Activated T-cell treated with anti-CD3 and anti-CD28 coated beads, Interleukin-2, amount 50 U/mL, for 24 hours (primary cell): ENCODE data around the gene MRPL37.

Experiments used
- DNase-seq: peaks from one replicate; pipeline ENCODE4 v3.0.0-alpha.2; 2020
- H3K27ac Mint-ChIP-seq: 2 replicates; pipeline ENCODE4 v1.8.0; 2020; ENCODE audit warnings: mild to moderate bottlenecking, mixed read lengths
- H3K27me3 Mint-ChIP-seq: 2 replicates; pipeline ENCODE4 v1.8.0; 2020; ENCODE audit warnings: mixed read lengths
- H3K36me3 Mint-ChIP-seq: 2 replicates; pipeline ENCODE4 v1.8.0; 2020; ENCODE audit warnings: low read depth, mixed read lengths
- H3K4me1 Mint-ChIP-seq: 2 replicates; pipeline ENCODE4 v1.8.0; 2020; ENCODE audit warnings: low read depth, mixed read lengths
- H3K4me3 Mint-ChIP-seq: 2 replicates; pipeline ENCODE4 v1.8.0; 2020; ENCODE audit warnings: mild to moderate bottlenecking, moderate library complexity, mixed read lengths
- H3K9me3 Mint-ChIP-seq: 2 replicates; pipeline ENCODE4 v1.8.0; 2020; ENCODE audit warnings: mixed read lengths

Gene MRPL37

DNA sequence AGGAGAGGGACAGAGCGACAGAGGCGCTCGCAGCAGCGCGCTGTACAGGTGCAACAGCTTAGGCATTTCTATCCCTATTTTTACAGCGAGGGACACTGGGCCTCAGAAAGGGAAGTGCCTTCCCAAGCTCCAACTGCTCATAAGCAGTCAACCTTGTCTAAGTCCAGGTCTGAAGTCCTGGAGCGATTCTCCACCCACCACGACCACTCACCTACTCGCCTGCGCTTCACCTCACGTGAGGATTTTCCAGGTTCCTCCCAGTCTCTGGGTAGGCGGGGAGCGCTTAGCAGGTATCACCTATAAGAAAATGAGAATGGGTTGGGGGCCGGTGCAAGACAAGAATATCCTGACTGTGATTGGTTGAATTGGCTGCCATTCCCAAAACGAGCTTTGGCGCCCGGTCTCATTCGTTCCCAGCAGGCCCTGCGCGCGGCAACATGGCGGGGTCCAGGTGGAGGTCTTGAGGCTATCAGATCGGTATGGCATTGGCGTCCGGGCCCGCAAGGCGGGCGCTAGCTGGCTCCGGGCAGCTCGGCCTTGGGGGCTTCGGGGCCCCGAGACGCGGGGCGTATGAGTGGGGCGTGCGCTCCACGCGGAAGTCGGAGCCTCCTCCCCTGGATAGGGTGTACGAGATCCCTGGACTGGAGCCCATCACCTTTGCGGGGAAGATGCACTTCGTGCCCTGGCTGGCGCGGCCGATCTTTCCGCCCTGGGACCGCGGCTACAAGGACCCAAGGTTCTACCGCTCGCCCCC is at the start of gene MRPL37, which contains the start of gene CYB5RL:
MRPL37 (plus strand) TSS at position 403 of the 754 bp plus-strand sequence; CDS start at position 480, 77 bp downstream.
CYB5RL (minus strand) TSS at position 266 of the 754 bp plus-strand sequence. CDS start 4,414 bp downstream, outside the sequence.
- Mint-ChIP-seq H3K4me3 (peak within 1 kb of the TSS; percentile 96), H3K9me3 (no peaks in the 10 kb centered on the region), H3K36me3 (peaks cover 54% of the 10 kb centered on the region), H3K4me1 (peaks cover 37% of the 10 kb centered on the region), H3K27me3 (no peaks in the 10 kb centered on the region), H3K27ac (peak within 1 kb of the TSS; percentile 92)
- DNase-seq: peak; percentile 90

DNA sequence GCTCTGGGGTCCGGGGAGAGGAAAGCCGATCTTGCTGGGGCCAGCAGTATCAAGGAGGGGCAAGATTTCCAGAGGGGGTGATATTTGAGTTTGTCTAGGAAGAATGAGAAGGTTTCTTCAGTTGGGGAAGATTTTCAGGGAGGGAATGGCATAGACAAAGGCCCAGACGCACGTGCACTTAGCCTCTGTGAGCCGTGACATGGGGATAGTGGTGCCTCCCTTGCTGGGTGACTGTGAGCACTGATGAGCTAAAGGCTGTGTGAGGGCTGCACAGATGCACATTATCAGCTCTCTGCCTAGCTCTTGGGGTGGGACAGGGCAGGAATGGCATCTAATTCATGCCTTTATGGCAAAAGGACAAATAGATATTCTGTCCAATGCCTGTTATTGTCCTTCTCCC is 49.0 kb upstream of the MRPL37 start:
- no peaks in the 10 kb centered on the region for H3K4me1 Mint-ChIP-seq
- DNase-seq: no peak
- no peaks in the 10 kb centered on the region for H3K36me3 Mint-ChIP-seq
- H3K4me3 Mint-ChIP-seq: no peak overlapping the region
- H3K9me3 Mint-ChIP-seq: no peaks in the 10 kb centered on the region
- no peaks in the 10 kb centered on the region for H3K27me3 Mint-ChIP-seq
- no peak overlapping the region for H3K27ac Mint-ChIP-seq

DNA sequence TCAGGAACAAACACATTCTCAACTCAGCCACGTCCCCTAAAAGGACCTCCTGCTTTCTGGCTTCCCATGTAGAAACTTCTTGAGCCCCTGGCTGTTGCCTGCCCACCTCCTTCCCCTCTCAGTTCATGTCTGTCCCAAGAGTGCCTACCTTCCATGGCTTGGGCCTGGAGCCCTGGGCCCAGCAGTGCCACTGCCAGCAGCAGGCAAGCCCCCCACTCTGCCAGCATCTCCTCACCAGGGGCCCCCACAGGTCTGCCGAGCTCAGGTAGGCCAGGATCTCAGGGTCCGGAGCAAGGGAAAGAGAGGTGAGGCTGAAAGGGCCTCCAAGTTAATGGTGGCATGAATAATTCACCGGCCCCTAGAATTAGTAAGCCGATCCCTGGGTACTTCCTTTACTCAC is 47.3 kb upstream of the MRPL37 start, which contains the start of gene CDCP2:
CDCP2 (minus strand) TSS at position 305 of the 400 bp plus-strand sequence; CDS start at position 227, 78 bp downstream.
- Mint-ChIP-seq H3K36me3 (no peaks in the 10 kb centered on the region), H3K9me3 (no peaks in the 10 kb centered on the region), H3K27me3 (no peaks in the 10 kb centered on the region), H3K27ac (no peak within 1 kb of the TSS), H3K4me1 (no peaks in the 10 kb centered on the region), H3K4me3 (no peak within 1 kb of the TSS)
- DNase-seq: no peak

DNA sequence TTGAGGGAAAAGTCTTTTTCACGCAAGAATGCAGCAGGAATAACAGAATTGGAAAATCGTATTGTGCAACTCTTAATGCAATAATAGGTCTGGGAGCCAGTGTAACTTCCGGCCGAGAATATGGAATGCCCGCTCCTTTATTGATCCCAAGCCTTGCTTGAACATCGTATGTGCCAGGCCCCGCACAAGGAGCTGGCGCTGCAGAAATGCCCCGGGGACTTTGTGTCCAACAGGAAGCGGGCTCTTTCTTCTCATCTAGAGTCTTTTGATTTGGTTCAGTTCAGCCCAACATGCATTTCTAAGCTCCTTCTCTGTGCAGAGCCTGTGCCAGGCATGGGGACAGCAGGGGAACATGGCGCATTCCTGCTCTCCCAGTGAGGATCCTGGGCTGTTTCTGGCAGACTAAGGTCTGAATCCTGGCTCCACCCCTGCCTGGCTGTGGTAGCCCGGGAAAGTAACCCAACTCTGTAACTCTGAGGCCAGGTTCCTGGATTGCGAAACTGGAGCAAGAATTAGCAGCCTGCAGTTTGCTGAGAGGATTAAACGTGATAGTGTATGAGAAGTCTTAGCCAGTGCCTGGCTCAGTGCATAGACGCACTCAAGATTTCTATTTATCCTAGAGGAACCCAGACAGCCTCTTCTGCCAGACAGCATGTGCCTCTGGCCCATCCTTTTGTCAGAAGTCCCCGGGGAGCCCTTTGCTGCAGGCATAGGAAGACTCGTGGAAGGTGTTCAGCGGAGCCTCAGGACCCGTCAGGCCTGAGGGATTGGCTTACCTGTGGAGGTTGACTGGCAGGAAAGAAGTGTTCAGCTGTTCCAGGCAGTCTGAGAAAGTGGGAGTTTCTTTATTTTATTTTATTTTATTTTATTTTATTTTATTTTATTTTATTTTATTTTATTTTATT is 46.2 kb upstream of the MRPL37 start:
- no peaks in the 10 kb centered on the region for H3K36me3 Mint-ChIP-seq
- no peaks in the 10 kb centered on the region for H3K27me3 Mint-ChIP-seq
- no peaks in the 10 kb centered on the region for H3K9me3 Mint-ChIP-seq
- no peak for DNase-seq
- no peak overlapping the region for H3K4me3 Mint-ChIP-seq
- no peak overlapping the region for H3K27ac Mint-ChIP-seq
- no peaks in the 10 kb centered on the region for H3K4me1 Mint-ChIP-seq

DNA sequence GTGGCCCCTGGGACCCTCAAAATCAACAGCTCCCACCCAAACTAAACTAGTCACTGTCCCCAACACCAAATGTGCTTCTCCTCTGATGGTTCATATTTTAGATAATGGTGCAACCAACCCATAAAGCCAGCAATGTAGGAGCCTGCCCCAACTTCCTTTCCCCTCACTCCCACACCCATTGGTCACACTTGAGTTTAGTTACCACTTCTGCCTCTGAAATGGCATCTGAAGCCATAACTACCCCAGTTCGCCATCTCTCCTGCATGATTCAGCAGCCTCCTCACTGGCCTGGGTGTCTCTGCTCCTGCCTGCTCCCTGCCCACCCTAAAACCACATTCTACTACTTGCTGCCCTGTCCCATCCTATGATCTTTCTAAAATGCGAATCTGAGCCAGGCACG is 43.8 kb upstream of the MRPL37 start:
- H3K36me3 Mint-ChIP-seq: no peaks in the 10 kb centered on the region
- H3K9me3 Mint-ChIP-seq: no peaks in the 10 kb centered on the region
- H3K27me3 Mint-ChIP-seq: no peaks in the 10 kb centered on the region
- H3K4me3 Mint-ChIP-seq: no peak overlapping the region
- DNase-seq: no peak
- H3K27ac Mint-ChIP-seq: no peak overlapping the region
- H3K4me1 Mint-ChIP-seq: no peaks in the 10 kb centered on the region

DNA sequence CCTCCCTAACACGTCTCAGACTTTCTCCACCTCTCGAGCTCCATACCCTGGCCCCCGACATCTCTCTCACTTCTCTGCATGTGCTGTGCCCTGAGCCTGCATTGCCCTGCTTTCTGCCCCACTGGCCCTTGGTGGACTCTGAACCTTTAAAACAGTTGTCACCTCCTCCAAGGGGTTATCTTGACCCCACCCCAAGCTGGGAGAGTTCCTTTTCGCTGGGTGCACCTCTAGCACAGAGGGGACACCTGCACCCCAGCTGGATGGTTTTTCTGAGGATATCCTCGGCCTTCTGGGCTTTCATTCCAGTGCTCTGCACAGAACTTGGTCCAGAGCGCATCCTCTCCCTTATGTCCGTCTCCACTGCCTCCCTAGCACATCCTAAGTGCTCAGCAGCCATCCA is 43.0 kb upstream of the MRPL37 start:
- H3K27ac Mint-ChIP-seq: no peak overlapping the region
- no peak for DNase-seq
- no peak overlapping the region for H3K4me3 Mint-ChIP-seq
- H3K27me3 Mint-ChIP-seq: no peaks in the 10 kb centered on the region
- no peaks in the 10 kb centered on the region for H3K9me3 Mint-ChIP-seq
- no peaks in the 10 kb centered on the region for H3K4me1 Mint-ChIP-seq
- no peaks in the 10 kb centered on the region for H3K36me3 Mint-ChIP-seq

DNA sequence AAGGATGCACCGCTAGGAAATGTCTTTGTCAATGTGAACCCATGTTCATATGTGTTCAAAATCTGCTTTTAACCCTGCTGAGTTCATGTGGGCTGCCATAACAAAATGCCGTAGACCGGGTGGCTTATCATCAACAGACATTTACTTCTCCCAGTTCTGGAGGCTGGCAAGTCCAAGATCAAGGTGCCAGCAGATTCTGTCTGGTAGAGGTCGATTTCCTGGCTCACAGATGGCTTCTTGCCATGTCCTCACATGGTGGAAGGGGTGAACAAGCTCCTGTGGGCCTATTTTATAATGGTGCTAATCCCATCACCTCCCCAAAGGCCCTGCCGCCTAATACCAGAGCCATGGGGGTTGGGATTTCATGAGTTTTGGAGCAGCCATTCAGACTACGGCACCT is 42.6 kb upstream of the MRPL37 start:
- no peak overlapping the region for H3K4me3 Mint-ChIP-seq
- DNase-seq: no peak
- H3K27me3 Mint-ChIP-seq: no peaks in the 10 kb centered on the region
- H3K4me1 Mint-ChIP-seq: no peaks in the 10 kb centered on the region
- H3K27ac Mint-ChIP-seq: no peak overlapping the region
- H3K9me3 Mint-ChIP-seq: no peaks in the 10 kb centered on the region
- no peaks in the 10 kb centered on the region for H3K36me3 Mint-ChIP-seq

DNA sequence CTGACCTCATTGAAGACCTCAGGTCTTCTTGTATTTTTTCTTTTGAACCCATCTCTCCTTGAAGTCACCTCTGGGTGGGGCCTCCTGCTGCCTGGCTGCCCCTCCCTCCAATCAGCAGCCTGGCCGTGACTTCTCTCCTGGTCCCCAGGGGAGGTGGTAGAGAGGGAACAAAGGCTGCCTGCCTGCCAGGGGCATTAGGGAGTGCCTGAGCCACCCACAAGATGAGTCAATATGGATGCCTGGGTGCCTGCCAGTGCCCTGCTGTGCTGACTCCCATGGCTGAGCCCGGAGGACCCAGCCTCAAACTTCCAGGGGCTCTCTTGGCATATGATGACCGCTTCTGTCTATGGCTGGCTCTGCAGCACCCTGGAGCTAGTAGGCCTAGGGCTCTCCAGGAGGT is 41.9 kb upstream of the MRPL37 start:
- Mint-ChIP-seq H3K27ac (no peak overlapping the region), H3K36me3 (no peaks in the 10 kb centered on the region), H3K4me3 (no peak overlapping the region), H3K27me3 (no peaks in the 10 kb centered on the region), H3K9me3 (no peaks in the 10 kb centered on the region), H3K4me1 (no peaks in the 10 kb centered on the region)
- DNase-seq: no peak

DNA sequence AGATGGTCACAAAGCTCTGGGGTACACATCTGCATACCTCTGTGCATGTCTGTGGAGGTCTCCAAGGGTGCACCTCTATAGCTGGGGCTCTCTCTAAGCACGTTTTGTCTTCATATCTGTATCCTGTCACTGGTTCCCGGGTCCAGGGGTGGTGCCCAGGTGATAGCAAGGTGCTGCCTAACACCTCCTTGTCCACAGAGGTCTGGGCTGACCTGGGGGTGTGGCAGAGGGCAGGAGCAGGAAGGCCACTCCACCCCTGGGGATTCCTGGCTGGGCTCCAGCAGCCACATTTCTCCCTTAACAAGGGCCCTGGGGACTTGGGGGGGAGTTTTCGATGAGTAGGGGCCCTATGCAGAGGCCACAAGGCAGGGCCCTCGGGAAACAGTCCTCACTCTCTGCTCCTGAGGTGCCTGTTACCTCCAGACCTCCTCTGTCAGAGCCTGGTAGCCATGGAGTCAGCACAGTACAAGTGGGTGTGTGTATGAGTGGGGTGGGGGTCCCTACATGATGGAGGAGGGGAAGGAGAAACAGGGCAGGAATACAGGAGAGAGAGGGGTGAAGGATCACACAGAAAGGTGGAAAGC is 40.1 kb upstream of the MRPL37 start:
- no peaks in the 10 kb centered on the region for H3K36me3 Mint-ChIP-seq
- DNase-seq: no peak
- H3K4me3 Mint-ChIP-seq: no peak overlapping the region
- no peaks in the 10 kb centered on the region for H3K4me1 Mint-ChIP-seq
- H3K9me3 Mint-ChIP-seq: no peaks in the 10 kb centered on the region
- no peaks in the 10 kb centered on the region for H3K27me3 Mint-ChIP-seq
- H3K27ac Mint-ChIP-seq: no peak overlapping the region

DNA sequence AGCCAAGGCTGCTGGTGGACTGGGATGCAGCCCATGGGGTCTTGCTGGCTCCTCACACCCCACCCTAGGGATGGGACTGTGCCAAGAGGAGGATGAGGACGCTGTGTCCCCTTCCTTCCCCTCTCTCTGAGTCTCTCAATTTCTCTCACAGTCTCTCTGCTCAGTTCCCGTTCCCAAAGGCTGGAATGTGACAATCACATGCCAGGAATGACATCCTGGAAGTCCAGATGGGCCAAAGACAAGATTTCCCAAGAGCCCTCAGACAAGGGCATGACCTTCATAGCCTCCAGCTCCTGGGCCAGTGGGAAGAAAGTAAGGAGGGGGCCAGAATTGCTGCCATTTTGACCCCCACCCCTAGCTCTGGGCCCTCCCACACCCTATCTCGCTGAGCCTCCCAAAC is 39.6 kb upstream of the MRPL37 start:
- Mint-ChIP-seq H3K4me3 (no peak overlapping the region), H3K27ac (no peak overlapping the region)

DNA sequence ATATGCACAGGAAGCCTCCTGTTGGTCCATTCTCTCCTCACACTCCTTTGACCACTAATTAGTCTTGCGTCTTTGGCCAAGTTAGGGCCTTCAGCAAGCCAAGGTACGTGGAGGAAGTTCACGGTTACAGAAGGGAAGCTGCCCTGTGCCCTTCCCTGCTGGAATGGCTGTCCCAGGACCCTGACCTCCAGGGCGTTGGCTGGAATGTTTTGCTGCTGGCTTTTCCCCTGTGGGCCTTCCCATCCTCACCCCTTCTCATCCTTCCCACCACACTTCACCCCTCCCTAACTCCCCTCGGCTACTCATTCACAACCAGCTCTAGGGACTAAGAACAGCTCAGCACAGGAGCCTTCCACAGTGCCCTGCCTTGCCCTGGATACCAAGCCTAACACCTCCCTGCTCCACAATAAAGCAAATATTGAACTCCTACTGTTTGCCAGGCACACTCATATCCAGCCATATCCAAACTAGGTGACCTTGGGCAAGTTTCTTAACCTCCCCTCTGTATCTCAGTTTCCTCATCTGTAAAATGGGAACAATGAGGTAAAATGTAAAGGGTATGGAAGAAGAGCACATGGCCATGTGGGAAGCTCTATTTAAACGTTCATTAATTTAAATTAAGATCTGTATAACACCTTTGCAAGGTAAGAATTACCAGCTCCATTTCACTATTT is 38.3 kb upstream of the MRPL37 start:
- DNase-seq: no peak
- Mint-ChIP-seq H3K27ac (no peak overlapping the region), H3K27me3 (no peaks in the 10 kb centered on the region), H3K4me1 (no peaks in the 10 kb centered on the region), H3K9me3 (no peaks in the 10 kb centered on the region), H3K4me3 (no peak overlapping the region), H3K36me3 (no peaks in the 10 kb centered on the region)

More for the DNA sequence above, 39.6 kb upstream of the MRPL37 start:
- H3K9me3 Mint-ChIP-seq: no peaks in the 10 kb centered on the region
- no peak for DNase-seq
- no peaks in the 10 kb centered on the region for H3K4me1 Mint-ChIP-seq
- no peaks in the 10 kb centered on the region for H3K36me3 Mint-ChIP-seq
- H3K27me3 Mint-ChIP-seq: no peaks in the 10 kb centered on the region

DNA sequence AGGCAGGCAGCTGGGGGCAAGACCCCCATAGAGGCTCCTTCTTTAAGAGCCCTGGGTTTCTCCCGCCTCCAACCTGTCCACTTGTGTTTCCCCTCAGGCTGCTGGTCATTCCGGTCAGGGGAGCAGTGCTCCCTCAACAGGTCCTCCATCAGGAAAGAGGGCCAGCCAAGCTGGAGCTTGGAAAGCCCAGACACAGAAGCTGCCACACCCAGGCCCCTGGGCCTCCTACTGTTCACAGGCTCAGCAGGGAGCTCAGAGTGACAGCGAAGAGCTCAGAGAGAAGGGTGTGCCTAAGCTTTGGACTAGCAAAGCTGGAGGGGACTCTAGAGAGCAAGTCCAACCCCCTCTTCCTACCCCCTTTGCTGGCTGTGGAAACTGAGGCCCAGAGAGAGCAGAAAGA is 36.9 kb upstream of the MRPL37 start:
- Mint-ChIP-seq H3K27me3 (no peaks in the 10 kb centered on the region), H3K4me1 (no peaks in the 10 kb centered on the region), H3K4me3 (no peak overlapping the region), H3K36me3 (no peaks in the 10 kb centered on the region), H3K27ac (no peak overlapping the region), H3K9me3 (no peaks in the 10 kb centered on the region)
- DNase-seq: no peak

DNA sequence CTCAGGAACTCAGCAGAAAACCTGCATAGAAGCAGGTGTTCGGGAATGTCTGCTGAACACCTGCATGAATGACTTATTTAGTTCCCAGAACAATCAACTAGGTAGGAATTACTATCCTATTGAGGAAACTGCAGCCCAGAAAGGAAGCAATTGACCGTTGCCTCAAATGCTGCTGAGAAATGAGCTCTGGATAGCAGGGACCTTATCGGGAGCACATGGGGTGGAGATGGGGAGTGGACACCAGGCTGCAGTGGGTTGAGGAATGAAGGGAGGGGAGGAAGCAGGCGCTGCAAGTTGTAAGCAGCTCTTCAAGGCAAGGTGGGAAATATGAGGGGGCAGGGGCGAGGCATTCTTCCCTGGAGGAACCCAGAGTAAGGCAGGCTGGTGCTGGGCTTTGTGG is 36.4 kb upstream of the MRPL37 start:
- Mint-ChIP-seq H3K4me3 (no peak overlapping the region), H3K27me3 (no peaks in the 10 kb centered on the region), H3K9me3 (no peaks in the 10 kb centered on the region), H3K36me3 (no peaks in the 10 kb centered on the region), H3K4me1 (no peaks in the 10 kb centered on the region), H3K27ac (no peak overlapping the region)
- DNase-seq: no peak

DNA sequence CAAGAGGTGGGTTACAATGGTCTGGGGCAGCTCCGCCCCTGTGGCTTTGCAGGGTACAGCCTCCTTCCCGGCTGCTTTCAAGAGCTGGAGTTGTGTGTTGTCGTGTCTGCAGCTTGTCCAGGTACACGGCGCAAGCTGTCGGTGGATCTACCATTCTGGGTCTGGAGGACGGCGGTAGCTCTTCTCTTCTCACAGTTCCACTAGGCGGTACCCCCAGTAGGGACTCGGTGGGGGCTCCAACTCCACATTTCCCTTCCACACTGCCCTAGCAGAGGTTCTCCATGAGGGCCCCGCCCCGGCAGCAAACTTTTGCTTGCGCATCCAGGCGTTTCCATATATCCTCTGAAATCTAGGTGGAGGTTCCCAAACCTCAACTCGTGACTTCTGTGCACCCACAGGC is 34.8 kb upstream of the MRPL37 start:
- no peak overlapping the region for H3K27ac Mint-ChIP-seq
- no peaks in the 10 kb centered on the region for H3K27me3 Mint-ChIP-seq
- no peaks in the 10 kb centered on the region for H3K4me1 Mint-ChIP-seq
- no peaks in the 10 kb centered on the region for H3K9me3 Mint-ChIP-seq
- no peak for DNase-seq
- H3K36me3 Mint-ChIP-seq: no peaks in the 10 kb centered on the region
- H3K4me3 Mint-ChIP-seq: no peak overlapping the region
